GM18873 (cell line): ENCODE data around the gene ATF6B.
"Not testable (repeated sequence)": the region's sequence is repeated elsewhere in the genome, so short reads cannot be mapped to it uniquely, and the experiment has no call there.

Experiments used
- ATAC-seq: cut with Tn5 transposase; IDR thresholded peaks from one replicate; pipeline ENCODE4 v1.9.1; 2021; ENCODE audit warnings: mild to moderate bottlenecking, moderate library complexity, moderate number of reproducible peaks; ENCODE audit not compliant: unreplicated experiment, low FRiP score

ATF6B gene

DNA sequence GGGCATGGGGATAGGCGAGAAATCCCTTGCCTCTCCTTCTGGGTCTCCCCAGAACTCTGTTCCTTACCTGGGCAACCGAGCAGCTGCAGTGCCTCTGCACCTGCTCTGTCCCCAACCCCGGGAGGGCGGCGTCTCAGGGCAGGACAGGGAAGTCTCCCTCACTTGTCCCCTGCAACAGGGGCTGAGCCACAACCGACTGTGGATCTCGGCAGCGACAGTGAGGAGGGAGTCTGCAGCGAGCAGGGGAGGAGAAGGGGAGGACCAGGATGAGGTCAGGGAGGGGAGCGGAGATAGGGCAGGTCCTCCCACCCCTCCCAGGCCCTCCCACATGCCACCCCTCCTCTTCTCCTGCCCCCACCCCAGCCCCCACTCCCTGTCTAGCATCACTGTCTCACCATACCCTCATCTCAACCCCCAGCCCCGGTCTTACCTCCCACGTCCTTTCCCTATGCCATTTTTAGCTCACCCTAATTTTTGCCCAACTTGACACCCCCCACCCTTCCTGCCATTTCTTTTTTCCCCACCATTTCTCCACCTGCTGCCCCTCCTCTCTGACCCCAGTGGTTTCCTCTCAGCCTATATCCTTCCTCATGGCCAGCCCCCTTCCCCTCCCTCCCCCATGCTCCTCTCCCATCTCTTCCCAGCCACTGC lies 18.8 kb downstream of the ATF6B start, which contains the start of gene TNXB:
Gene TNXB, minus strand, starts transcription at position 225 of the 651 bp plus-strand sequence. CDS start 11,140 bp downstream, outside the sequence.
- no peak for ATAC-seq

DNA sequence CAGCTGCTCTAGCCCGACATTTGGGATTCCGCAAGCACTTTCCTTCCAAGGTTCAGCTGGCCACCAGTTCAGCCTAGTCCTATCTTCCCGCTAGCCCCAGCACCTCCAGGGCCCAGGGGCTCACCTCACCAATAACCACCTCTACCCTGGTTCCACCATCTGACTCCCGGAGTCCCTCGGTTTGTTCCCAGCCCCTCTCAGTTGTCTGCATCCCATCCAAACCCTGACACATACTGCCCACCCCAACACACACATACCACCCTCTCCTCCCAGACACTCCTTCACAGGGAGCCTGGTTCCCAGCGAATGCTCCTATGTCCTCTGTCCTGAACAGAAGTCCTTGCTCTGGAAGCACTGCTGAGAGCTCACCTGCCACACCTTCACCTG lies 19.3 kb downstream of the ATF6B start:
- no peak for ATAC-seq

DNA sequence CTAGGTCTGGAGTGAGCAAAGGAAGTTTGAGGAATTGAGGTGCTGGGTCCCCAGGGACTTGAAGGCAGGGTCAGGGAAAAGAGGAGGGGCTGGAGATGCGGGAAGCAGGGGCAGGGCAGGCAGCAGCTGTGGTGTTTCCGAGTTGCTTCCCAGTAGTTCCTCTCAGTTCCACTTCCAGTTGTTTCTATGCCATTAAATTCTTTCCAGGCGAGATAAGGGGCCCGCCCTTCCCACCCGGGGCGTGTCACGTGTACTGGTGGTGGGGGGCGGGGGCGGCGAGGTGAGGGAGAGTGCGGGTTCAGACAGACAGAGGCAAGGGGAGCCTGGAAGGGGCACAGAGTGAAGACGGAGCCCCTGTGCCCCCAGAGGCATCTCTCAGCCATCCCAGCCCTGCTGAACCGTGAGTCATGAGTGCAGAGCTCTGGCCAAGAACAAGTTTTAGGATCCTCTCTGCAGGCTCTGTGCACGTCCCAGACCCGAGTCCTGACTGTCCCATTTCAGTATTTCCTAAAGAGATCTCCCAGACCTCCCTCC lies 19.9 kb downstream of the ATF6B start:
- no peak for ATAC-seq

DNA sequence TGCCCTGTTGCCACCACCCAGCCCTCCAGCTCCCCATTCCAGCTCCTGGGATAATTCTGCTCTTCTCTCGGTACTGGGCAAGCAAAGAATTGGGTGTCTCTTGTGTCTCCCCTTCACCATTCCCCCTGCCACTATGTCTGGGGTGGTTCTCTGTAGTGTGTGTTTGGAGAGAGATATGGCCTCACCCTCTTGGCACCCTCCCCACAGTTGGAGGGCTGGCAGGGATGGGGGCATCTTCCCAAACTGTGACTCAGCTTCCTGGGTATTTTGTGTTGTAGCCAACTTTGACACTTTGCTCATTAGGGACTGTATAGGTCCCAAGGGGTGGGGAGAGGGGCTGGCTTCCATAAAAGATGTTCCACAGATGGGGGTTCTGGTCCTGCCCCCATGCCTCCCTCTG lies 20.6 kb downstream of the ATF6B start:
- no peak for ATAC-seq

DNA sequence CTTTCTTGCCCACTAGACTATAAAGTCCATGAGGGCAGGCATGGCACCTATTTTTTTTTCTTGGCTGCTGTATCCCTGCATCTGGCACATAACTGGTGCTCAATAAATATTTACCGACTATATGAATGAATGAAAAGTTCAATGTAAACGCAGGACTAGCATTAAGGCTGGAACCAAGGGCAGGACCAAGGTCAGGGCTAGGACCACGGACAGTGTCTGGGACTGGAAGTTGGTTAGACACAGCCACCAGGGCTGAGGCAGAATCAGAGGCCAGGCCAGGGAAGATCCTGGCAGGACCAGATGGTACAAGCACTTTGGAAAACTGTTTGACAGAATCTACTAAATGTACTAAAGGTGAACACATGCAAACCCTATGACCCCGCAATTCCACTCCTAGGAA lies 22.6 kb downstream of the ATF6B start:
- no peak for ATAC-seq

DNA sequence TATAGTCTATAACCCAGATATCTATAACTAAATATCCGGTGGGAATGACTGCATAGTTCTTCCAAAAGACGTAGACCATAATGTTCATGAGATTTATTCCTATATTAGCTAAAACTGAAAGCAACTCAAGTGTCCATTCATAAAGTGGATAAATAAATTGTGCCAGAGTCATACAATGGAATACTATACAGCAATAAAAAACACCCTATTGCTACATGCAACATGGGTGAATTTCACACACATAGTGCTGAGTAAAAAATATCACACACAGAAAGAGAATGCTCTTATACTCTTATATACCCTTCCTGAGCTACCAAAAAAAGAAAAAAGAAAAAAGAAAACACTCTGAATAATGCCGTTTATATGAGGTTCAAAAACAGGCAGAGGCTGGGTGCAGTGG lies 25.8 kb downstream of the ATF6B start:
- ATAC-seq: no peak

DNA sequence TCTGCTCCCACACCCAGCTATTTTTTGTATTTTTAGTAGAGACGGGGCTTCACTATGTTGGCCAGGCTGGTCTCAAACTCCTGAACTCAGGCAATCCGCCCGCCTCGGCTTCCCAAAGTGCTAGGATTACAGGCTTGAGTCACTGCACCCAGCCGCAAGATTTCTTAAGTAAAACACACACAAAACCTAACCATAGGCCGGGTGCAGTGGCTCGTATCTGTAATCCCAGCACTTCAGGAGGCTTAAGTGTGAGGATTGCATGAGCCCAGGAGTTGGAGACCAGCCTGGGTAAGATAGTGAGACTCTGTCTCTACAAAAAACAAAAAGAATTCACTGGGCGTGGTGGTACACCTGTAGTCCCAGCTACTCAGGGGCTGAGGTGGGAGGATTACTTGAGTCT lies 27.8 kb downstream of the ATF6B start:
- ATAC-seq: not testable (repeated sequence)

DNA sequence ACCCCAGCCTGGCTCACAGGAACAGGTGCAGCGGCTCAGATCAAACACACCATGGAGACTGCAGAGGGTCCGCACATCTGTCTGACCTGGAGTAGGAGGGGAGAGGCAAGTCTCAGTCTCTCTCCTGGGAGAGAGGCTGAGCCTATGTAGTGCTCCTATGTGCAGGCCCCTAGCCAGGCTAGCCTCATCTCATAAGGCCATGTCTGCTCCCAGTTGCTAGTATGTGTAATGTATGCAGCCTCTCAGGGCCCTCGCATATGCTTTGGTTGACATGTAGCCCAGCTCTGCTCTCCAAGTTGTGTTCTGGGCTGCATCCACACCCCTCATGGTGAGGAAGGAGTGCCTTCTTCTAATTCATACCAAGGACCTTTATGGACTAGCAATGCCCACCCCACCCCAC lies 30.7 kb downstream of the ATF6B start:
- no peak for ATAC-seq

DNA sequence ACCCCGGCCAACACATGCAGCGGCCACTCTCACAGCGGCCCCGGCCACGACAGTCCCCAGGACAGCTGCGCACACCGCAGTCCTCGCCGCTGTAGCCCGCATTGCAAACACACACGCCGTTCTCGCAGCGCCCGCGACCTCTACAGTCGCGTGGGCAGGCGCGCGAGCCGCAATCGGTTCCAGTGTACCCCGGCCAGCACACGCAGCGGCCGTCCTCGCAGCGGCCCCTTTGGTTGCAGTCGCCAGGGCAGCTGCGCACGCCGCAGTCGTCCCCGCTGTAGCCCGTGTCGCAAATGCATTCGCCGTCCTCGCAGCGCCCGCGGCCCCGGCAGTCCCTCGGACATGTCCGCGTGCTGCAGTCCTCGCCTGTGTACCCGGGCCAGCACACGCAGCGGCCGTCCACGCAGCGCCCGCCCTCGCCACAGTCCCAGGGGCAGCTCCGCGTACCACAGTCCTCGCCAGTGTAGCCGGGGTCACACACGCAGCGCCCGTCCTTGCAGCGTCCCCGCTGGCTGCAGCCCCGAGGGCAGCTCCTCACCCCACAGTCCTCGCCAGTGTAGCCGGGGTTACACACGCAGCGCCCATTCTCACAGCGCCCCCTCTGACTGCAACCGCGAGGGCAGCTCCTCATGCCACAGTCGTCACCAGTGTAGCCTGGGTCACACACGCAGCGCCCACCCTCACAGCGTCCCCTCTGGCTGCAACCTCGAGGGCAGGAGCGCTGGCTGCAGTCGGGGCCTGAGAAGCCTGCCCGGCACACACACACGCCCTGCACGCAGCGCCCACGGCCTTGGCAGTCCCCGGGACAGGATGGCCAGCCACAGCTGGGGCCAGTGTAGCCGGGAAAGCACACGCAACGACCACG lies 31.4 kb downstream of the ATF6B start:
- no peak for ATAC-seq

DNA sequence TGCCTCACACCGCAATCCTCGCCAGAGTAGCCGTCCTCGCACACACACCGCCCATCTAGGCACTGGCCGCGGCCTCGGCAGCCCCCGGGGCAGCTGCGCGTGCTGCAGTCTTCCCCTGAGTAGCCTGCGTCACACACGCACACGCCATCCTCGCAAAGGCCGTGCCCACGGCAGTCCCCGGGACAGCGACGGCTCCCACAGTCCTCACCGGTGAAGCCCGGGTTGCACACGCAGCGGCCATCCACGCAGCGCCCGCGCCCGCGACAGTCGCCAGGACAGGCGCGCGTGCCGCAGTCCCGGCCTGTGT lies 32.0 kb downstream of the ATF6B start:
- ATAC-seq: no peak

DNA sequence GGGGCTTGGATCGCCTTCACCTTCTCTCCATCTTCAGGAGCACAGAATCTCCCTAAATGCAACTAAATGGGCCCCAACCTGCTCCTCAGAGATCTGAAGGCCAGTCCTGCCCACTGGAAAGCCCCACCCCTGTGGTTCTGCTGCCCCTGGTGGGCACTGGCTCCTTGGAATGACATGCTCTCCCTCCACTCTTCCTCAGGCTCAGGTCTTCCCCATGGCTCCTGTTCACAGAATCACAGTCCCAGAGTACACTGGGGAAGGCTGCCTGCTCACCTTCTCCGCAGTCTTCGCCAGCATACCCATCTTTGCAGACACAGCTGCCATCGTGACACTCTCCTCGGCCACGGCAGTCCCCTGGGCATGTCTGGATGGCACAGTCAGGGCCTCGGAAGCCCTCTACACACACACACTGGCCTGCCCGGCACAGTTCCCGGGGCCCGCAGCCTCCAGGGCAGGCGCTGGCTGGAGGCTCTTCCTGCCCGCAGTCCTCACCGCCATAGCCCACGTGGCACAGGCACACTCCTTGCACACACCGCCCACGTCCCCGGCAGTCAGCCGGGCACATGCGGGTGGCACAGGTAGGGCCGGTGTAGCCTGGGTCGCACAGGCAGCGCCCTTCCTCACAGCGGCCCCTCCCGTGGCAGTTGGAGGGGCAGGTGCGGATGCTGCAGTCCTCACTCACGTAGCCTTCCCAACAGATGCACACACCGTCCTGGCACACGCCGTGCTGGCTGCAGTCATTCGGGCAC lies 32.5 kb downstream of the ATF6B start:
- ATAC-seq: no peak

DNA sequence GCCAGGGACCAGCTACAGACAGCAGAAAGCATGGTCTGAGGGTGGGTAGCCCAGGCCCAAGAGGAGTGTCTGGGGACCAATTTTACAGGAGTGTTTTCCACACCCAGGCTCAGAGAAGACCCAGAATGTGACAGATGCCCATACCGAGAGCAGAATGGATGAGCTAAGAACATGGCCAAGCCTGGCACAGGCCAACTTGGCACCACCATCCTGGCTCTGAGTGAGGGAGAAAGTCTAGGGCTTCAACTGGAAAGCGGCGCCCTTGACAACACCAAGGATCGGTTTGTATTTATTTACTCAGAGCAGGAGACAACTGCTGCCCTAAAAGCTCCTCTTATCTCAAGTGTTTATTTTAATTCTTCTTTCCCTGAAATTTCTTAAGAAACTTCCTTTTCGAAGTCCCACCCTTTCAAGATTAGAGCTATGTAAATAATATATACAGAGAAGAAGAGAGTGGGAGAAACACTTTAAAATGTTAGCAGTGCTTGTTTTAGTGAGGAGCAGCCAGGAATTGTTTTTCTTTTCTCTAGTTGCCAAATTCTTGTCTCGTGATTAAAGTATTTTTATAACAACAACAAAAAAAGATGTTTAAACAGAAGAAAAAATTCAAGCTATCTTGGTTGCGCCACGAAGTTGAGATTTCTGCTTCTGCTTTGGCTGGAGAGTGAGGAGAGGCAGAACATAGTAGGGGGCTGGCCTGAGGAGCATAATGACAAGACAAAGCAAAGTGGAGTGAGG lies 35.1 kb downstream of the ATF6B start:
- ATAC-seq: no peak

DNA sequence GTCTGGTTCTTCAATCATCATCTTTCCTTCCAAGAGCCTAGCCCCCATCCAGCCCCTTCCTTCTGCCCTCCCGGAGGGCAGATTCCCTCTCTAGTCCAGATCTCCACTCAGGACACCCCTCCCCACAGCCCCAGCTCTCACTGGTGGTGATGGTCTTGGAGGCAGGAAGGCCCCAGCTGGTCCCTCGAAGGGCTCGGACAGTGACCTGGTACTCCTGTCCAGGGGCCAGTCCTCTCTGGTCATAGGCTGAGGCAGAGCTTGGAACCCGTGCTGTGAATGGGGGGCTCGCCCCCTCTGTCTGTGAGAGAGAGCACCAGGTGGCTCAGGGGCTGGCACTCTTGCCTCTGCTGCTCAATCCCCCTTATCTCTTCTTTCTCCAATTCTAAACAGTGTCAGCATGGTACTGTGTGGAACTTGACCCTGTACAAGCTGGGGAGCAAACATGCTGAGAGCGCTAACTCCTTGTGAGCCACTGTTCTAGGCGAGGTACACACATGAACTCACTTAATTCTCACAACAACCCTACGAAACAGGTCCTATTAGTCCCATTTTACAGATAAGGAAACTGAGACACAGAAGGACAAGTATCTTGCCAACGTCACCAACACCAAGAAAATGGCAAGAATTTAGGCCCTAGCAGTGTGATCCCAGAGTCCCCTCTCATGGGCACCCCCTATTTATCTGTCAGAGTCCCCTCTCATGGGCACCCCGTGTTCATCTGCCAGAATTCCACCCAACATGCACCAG lies 38.8 kb downstream of the ATF6B start:
- no peak for ATAC-seq

DNA sequence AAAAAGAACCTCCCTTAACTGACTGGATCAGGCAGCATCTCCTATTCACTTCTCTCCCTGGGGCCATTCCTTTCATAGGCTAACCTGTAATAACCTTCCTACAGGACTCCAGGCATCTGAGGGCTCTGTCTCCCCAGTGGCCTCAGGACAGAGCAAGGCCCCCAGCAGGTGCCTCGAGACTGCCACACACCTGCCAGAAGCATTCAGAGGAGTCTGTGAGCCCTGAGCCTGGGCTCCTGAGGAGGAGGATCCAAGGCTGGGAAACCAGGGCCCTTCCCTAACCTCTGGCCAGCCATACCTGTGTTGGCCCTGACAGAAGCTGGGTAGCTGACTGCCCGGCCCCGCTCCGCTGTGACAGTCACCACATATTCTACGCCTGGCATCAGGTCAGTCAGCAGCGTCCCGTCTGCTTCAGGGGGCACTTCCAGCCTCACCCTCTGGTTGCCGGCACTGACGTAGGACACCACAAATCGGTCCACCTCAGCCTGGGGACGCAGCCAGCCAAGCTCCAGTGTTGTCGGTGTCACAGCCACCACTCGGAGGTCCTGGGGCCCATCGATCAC lies 39.5 kb downstream of the ATF6B start:
- no peak for ATAC-seq

DNA sequence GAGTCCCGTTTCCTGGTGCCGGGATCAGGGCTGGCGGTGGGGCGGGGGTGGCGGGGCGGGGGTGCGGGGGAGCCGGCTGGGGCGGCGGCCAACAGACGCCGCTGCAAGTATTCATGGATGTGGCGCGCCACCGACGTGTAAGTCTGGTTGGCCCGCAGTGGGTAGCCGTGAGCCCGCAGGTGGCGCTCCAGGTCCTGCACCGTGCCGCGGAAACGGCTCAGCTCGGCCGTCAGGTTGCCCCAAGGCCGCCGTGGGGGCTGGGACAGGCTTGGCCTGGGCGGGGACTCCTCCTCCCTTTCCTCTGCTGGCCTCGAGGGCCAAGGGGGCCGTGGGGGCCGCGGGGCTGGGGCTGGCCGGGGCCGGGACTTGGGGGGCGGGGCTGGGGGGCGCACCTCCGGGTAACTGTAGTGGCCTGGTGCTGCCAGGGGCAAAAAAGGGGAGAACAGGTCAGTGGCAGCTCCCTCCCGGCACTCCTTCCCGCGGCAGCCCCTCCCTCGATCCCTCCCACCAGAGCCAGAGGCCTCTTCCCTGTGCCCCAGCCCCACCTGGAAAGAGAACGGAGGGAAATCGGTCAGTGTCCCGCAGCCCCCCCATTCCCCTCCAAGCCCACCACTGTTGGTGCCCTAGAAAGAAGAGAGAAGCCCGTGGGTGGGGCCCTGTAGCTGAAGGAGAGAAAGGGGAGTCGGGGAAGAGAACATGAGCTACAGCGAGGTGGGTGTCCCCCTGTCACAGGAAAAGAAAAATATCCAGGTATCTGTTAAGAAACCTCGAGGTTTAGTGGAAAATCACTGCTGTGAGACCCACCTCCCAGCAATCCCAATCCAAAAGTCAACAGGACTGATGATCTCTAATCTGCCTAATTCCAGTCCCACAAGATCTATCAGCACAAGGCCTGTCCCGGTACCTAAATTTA lies 40.2 kb downstream of the ATF6B start:
- no peak for ATAC-seq

DNA sequence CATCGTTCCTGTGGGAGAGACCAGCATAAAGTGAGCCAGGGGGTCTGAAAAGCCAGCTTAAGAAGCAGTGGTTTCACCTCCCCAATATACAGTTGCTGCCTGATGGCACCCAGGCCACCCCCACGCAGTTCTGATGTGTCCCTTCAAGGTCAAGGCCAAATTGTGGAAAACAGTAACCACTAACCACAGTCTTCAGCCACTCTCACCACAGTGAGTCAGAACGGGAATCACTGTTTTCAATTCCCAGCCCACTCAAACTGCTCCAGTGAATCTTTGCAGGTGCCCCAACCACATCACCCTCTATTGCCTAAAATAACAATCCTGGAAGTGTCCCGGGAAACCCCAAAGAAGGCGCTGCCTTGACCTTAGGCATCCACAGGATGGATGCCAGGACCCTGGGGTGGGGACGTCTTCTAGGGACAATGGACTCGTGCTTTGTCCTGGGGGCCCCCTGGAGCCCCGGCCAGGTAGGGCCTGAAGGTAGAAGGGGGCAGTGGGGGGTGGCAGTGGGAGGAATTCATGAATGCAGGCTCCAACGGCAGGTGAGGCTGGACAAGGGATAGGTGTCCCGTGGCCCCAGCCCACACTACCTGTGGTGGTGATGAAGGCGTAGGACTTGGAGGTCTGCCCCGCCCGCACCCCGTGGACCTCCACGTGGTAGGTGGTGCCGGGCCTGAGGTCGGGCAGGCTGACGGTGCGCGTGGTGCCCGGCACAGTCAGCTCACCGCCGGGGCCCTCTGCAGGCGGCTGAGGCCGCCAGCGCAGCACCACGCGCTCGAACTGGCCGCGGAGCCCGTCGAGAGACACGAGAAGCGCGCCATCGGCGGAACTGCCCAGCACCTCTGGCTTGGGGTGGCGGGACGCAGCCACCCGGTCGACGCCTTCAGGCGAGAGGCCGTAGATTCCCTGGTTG lies 41.1 kb downstream of the ATF6B start:
- no peak for ATAC-seq

DNA sequence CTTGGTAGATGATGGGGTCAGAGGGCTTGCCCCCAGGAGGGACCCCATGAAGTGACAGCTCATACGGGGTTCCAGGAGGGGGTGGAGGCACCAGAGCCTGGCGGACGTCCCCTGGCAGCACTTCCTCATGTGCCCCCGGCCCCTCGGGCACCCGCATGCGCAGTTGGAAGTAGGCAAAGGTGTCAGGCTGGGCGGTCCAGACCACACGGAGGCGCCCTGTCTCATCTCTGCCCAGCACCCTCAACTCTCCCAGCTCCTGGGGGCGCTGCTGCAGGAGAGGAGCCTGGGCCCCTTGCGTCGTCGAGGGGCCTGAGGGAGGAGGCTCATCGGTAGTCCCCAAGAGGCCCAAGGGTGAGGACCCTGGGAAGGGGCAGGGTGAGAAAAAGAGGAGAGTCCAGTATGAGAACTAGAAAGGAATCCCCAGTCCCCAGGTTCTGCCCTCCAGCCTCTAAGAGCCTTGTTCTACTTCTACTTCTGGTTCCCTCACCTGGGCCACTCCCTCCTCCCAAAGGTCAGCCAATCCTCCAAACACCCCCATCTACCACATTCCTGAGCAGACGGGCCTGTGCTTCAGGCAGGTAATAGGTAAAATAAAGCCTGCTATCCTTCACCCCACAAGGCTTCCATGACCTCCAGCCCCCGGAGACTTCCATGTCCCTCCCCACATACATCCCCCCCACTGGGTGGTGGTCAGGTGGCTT lies 42.1 kb downstream of the ATF6B start:
- ATAC-seq: no peak
